RWPE2 (cell line): Measurements from ENCODE around the gene NCF2.
A peak's percentile ranks its signal among the peaks of the same experiment; 100 is the strongest.

ENCODE experiments used
- ATAC-seq: fragments of 200-7000 bp; cut with Tn5 transposase; 3 replicates; pipeline ENCODE4 v1.9.1; 2021; ENCODE audit warnings: low read depth
- DNase-seq: peaks from one replicate; pipeline ENCODE4 v3.0.0-alpha.2; 2020; ENCODE audit warnings: low spot score
- H3K27ac ChIP-seq: fragments of 450-650 bp; 2 replicates; pipeline ENCODE4 v1.5.1; 2017; ENCODE audit warnings: mild to moderate bottlenecking; ENCODE audit not compliant: poor library complexity, severe bottlenecking
- H3K27me3 ChIP-seq: fragments of 250-450 bp; sonication (Bioruptor Pico); 2 replicates; pipeline ENCODE4 v1.5.1; 2021; ENCODE audit warnings: mild to moderate bottlenecking, moderate library complexity; ENCODE audit not compliant: insufficient read depth, poor library complexity, severe bottlenecking
- H3K36me3 ChIP-seq: fragments of 250-450 bp; sonication (Bioruptor Pico); 2 replicates; pipeline ENCODE4 v1.5.1; 2020; ENCODE audit warnings: low read depth, mild to moderate bottlenecking, moderate library complexity
- H3K4me1 ChIP-seq: fragments of 250-450 bp; sonication (Bioruptor Pico); 2 replicates; pipeline ENCODE4 v1.5.1; 2021; ENCODE audit warnings: mild to moderate bottlenecking, moderate library complexity; ENCODE audit not compliant: insufficient read depth, poor library complexity, severe bottlenecking
- H3K4me3 ChIP-seq: fragments of 250-450 bp; sonication (Bioruptor Pico); 2 replicates; pipeline ENCODE4 v1.5.1; 2021; ENCODE audit warnings: mild to moderate bottlenecking, moderate library complexity; ENCODE audit not compliant: severe bottlenecking
- H3K9me3 ChIP-seq: fragments of 250-450 bp; sonication (Bioruptor Pico); 2 replicates; pipeline ENCODE4 v1.5.1; 2021; ENCODE audit warnings: mild to moderate bottlenecking, moderate library complexity; ENCODE audit not compliant: severe bottlenecking
- TF ChIP-seq, protein P1 (sequence below): fragments of 450-650 bp; IDR thresholded peaks from one replicate; pipeline ENCODE4 v1.5.1; 2017; ENCODE audit warnings: mild to moderate bottlenecking, moderate library complexity; ENCODE audit not compliant: poor library complexity, severe bottlenecking

NCF2 gene

DNA sequence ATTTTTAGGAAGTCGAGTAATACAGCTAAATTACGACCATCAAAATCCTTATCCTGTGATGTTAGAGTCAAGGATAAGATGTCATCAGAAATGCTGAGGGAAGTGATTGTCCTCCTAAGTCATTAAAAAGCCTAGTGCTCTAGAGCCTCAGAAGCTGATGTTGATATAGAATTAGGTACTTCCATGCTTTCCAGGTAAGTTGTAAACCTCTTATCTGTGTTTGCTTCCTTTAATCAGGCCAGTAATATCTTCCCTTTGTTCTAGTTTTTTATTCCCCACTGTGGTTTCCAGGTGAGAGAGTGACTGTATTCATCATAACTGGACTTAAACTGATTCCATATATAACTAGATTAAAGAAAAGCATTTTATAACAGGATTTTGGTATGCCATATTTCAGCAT lies 73.5 kb downstream of the NCF2 start:
- peaks cover 44% of the 10 kb centered on the region for H3K36me3 ChIP-seq
- DNase-seq, result no peak
- ATAC-seq, result no peak
- H3K9me3 ChIP-seq, result no peaks in the 10 kb centered on the region
- TF ChIP-seq, protein P1, sequence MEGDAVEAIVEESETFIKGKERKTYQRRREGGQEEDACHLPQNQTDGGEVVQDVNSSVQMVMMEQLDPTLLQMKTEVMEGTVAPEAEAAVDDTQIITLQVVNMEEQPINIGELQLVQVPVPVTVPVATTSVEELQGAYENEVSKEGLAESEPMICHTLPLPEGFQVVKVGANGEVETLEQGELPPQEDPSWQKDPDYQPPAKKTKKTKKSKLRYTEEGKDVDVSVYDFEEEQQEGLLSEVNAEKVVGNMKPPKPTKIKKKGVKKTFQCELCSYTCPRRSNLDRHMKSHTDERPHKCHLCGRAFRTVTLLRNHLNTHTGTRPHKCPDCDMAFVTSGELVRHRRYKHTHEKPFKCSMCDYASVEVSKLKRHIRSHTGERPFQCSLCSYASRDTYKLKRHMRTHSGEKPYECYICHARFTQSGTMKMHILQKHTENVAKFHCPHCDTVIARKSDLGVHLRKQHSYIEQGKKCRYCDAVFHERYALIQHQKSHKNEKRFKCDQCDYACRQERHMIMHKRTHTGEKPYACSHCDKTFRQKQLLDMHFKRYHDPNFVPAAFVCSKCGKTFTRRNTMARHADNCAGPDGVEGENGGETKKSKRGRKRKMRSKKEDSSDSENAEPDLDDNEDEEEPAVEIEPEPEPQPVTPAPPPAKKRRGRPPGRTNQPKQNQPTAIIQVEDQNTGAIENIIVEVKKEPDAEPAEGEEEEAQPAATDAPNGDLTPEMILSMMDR, result no peak
- H3K4me3 ChIP-seq, result no peak overlapping the region
- no peaks in the 10 kb centered on the region for H3K27me3 ChIP-seq
- peak overlapping the region; percentile 30 for H3K27ac ChIP-seq
- peaks cover 29% of the 10 kb centered on the region for H3K4me1 ChIP-seq

DNA sequence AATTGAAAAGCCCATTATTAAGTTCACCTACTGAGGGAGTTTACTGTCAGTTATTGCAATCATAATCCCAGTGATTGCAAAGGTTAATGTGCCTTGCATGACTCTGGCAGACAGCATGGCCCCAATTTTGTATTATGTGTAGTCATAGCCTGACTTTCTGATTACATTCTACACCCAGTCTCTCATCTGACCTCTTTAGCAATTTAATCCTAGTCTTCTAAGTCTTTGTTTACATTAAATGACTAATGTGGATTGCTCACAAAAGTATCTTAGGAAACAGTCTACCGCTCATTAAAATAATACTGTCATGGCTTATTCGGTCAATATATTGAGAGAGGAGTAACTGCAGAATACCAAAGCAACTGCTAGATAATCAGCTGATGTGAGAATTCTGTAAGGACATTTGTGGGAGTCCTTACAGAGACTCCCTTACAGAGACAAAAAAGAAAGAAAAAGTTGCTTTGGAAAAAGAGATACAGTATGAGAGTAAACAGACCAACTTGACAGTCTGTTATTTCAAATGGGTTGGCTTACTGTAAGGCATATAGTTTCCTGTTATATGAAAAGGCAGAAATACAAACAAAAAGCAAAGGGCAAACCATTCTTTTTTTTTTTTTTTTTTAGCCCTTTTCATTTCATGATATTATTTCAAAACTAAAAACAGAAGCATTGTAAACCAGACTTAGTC lies 75.1 kb downstream of the NCF2 start:
- Histone ChIP-seq H3K27me3 (no peaks in the 10 kb centered on the region), H3K36me3 (peaks cover 33% of the 10 kb centered on the region), H3K4me3 (no peak overlapping the region), H3K9me3 (no peaks in the 10 kb centered on the region), H3K4me1 (peaks cover 29% of the 10 kb centered on the region), H3K27ac (peak overlapping the region; percentile 45)
- TF ChIP-seq, protein P1, result no peak
- DNase-seq (no peak), ATAC-seq (peak; percentile 97)

DNA sequence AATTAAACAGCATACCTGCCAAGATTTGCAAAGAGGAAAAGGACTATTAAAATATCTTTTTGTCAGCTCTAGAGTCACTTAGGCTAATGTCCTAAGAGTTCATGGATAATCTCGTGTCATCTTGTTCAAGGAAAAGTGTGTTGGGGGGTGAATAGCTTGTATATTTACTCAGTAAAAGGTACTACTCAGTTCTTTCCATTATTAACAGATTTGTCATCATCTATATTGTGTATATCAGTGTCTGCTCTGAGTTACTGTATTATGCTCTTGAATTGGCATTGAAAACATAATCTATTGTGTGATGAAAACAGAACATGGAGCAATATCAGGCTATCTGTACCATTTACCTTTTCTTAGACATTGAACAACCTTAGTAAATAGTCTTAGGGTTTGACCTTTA lies 76.0 kb downstream of the NCF2 start:
- TF ChIP-seq, protein P1, result no peak
- no peak overlapping the region for H3K4me3 ChIP-seq
- DNase-seq (no peak), ATAC-seq (0 out of 3 replicates have a peak, but pooled peaks have one; percentile 11)
- peaks cover 29% of the 10 kb centered on the region for H3K4me1 ChIP-seq
- peak overlapping the region; percentile 45 for H3K27ac ChIP-seq
- no peaks in the 10 kb centered on the region for H3K9me3 ChIP-seq
- peaks cover 24% of the 10 kb centered on the region for H3K36me3 ChIP-seq
- no peaks in the 10 kb centered on the region for H3K27me3 ChIP-seq

DNA sequence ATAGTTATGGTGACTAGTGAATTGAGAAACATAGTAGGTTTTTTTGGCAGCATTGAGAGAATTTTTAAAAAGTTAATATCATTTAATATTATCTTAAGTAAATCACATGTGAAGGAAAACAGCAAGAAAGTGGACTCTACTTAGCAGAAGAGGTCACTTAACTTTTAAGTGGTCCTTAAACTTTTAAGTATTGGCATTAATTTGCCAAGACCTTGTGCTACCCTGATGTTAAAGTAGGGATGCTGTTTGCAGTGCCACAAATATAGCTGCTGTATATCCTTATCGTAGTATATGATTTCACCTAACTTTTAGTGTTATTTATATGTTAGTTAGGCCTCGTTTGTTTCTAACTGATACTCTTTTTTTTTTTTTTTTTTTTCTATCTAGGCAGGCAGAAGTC lies 77.8 kb downstream of the NCF2 start:
- H3K9me3 ChIP-seq, result no peaks in the 10 kb centered on the region
- H3K27me3 ChIP-seq, result no peaks in the 10 kb centered on the region
- DNase-seq (no peak), ATAC-seq (no peak)
- peaks cover 26% of the 10 kb centered on the region for H3K4me1 ChIP-seq
- TF ChIP-seq, protein P1, result no peak
- peaks cover 13% of the 10 kb centered on the region for H3K36me3 ChIP-seq
- no peak overlapping the region for H3K4me3 ChIP-seq
- H3K27ac ChIP-seq, result no peak overlapping the region

DNA sequence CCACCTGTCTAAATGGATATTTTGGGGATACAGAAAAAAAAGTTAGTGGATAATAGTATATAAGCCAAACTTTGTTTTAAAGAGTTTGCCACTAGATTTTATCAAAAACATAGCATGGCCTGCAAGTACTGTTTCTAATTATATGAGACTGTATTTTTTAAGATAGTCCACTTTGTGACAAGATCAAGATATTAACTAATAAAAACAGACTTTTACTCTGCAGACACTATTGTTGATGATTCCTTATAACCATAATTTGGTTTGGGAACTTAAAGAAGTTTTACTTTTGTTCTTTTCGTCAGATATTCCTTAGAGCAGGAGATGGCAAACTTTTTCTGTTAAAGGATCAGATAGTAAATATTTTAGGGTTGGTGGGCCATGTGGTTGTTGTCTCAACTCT lies 81.6 kb downstream of the NCF2 start:
- TF ChIP-seq, protein P1, result no peak
- Histone ChIP-seq H3K27ac (no peak overlapping the region), H3K4me3 (no peak overlapping the region), H3K36me3 (peaks cover 9% of the 10 kb centered on the region), H3K9me3 (no peaks in the 10 kb centered on the region), H3K27me3 (no peaks in the 10 kb centered on the region), H3K4me1 (peaks cover 3% of the 10 kb centered on the region)
- ATAC-seq, result no peak
- no peak for DNase-seq
